Measurements from ENCODE around the gene DUSP8.
"Not testable (repeated sequence)": the region's sequence is repeated elsewhere in the genome, so short reads cannot be mapped to it uniquely, and the experiment has no call there.

The DUSP8 gene

GRCh38 chr11:1572197-1573076, at the start of gene DUSP8:
Gene DUSP8 (minus strand): TSS chr11:1572271. CDS start chr11:1565826, 6,445 bp downstream.
- DNase-seq: no peak

GRCh38 chr11:1619449-1619848, 47.4 kb upstream of the DUSP8 start:
- DNase-seq: no peak

GRCh38 chr11:1618231-1618630, 46.2 kb upstream of the DUSP8 start:
- DNase-seq: no peak

- DNase-seq: no peak
Observed at GRCh38 chr11:1608363-1608762, 36.3 kb upstream of the DUSP8 start, which contains the start of gene KRTAP5-3. Gene KRTAP5-3 (minus strand): TSS chr11:1608463. CDS start chr11:1608385, 78 bp downstream.

GRCh38 chr11:1607901-1608300, 35.8 kb upstream of the DUSP8 start:
- DNase-seq: not testable (repeated sequence)

GRCh38 chr11:1607156-1607845, 35.2 kb upstream of the DUSP8 start:
- DNase-seq: not testable (repeated sequence)

GRCh38 chr11:1605923-1606322, 33.9 kb upstream of the DUSP8 start:
- not testable (repeated sequence) for DNase-seq

- DNase-seq: no peak
Observed at GRCh38 chr11:1604711-1605110, 32.6 kb upstream of the DUSP8 start.

- DNase-seq: no peak
Observed at GRCh38 chr11:1604181-1604580, 32.1 kb upstream of the DUSP8 start.

GRCh38 chr11:1603629-1604028, 31.6 kb upstream of the DUSP8 start:
- no peak for DNase-seq

- DNase-seq: not testable (repeated sequence)
Observed at GRCh38 chr11:1601663-1602062, 29.6 kb upstream of the DUSP8 start.

- no peak for DNase-seq
Observed at GRCh38 chr11:1600626-1601025, 28.6 kb upstream of the DUSP8 start.

GRCh38 chr11:1598816-1599215, 26.7 kb upstream of the DUSP8 start:
- DNase-seq: no peak

- not testable (repeated sequence) for DNase-seq
Observed at GRCh38 chr11:1598406-1598805, 26.3 kb upstream of the DUSP8 start.

- DNase-seq: no peak
Observed at GRCh38 chr11:1597994-1598380, 25.9 kb upstream of the DUSP8 start, which contains the start of gene KRTAP5-2. Gene KRTAP5-2 (minus strand): TSS chr11:1598294. CDS start chr11:1598250, 44 bp downstream.

- DNase-seq: no peak
Observed at GRCh38 chr11:1597331-1597993, 25.4 kb upstream of the DUSP8 start.

GRCh38 chr11:1596576-1597121, 24.6 kb upstream of the DUSP8 start:
- not testable (repeated sequence) for DNase-seq

GRCh38 chr11:1595994-1596575, 24.0 kb upstream of the DUSP8 start:
- not testable (repeated sequence) for DNase-seq

- DNase-seq: no peak
Observed at GRCh38 chr11:1592628-1593027, 20.6 kb upstream of the DUSP8 start.

GRCh38 chr11:1589996-1590395, 17.9 kb upstream of the DUSP8 start:
- DNase-seq: no peak

GRCh38 chr11:1589191-1589963, 17.3 kb upstream of the DUSP8 start:
- DNase-seq: not testable (repeated sequence)

GRCh38 chr11:1586699-1587098, 14.6 kb upstream of the DUSP8 start:
- DNase-seq: no peak
